ENCODE measurements around the gene SLC7A14. TPM values are rescaled to one million over a fixed set of nuclear protein-coding genes. Genes with fewer than 3 reads are reported as not detected.

SLC7A14 gene
- total and polyA plus RNA-seq, 10 of the 15 experiments (the other 5 are each of a cell fraction or from before 2014, with no cell fraction given), result not detected

- no peak for FAIRE-seq
- H3K9me3 ChIP-seq (replicated peaks; ENCODE audit: control insufficient read depth, insufficient read depth, low read length), result no peaks in the 10 kb centered on the region
- no peak overlapping the region for H3K27ac ChIP-seq (ENCODE audit: control insufficient read depth, insufficient read depth)
- no peak for ATAC-seq
- POLR2A ChIA-PET, result interaction anchor here (0.6 kb wide), 1 partner anchor 201 kb away, joined by 3 read pairs; no protein-coding TSS in a partner anchor
- H3K4me1 ChIP-seq (ENCODE audit: control insufficient read depth, insufficient read depth, low read length), result peaks cover 16% of the 10 kb centered on the region
- H4K20me1 ChIP-seq (ENCODE audit: control insufficient read depth, insufficient read depth), result no peaks in the 10 kb centered on the region
- no TSS peak for BruUV-seq (replicated peaks)
- RAD21 ChIA-PET (ENCODE audit: unreplicated experiment), result no interaction called here
- no peak overlapping the region for H3K4me2 ChIP-seq (ENCODE audit: control insufficient read depth, insufficient read depth)
- H3K9ac ChIP-seq (ENCODE audit: control insufficient read depth, insufficient read depth, low read length), result no peak overlapping the region
- no peak for TF ChIP-seq MTA3 (IDR thresholded peaks at IDR 0.05; ENCODE audit: borderline replicate concordance, low read length)
- no peak for TF ChIP-seq E4F1 (IDR thresholded peaks at IDR 0.05; ENCODE audit: borderline replicate concordance, partially characterized antibody)
- TF ChIP-seq CHD4 (IDR thresholded peaks at IDR 0.05), result no peak
- TF ChIP-seq MLLT1 (IDR thresholded peaks at IDR 0.05), result no peak
- TF ChIP-seq EZH2 (IDR thresholded peaks at IDR 0.05; ENCODE audit: borderline replicate concordance, control insufficient read depth, low read depth, low read length), result no peak
- TF ChIP-seq POLR2AphosphoS5 (IDR thresholded peaks at IDR 0.05; ENCODE audit: low read length), result no peak
- TF ChIP-seq GATAD2B (conservative IDR thresholded peaks at IDR 0.05; ENCODE audit: low read depth), result no peak
- no peak for TF ChIP-seq PRDM15 (CRISPR knock-in tag; IDR thresholded peaks at IDR 0.05)
- no peak for TF ChIP-seq RUNX3 (IDR thresholded peaks at IDR 0.05; ENCODE audit: low read length)
- TF ChIP-seq IRF5 (IDR thresholded peaks at IDR 0.05; ENCODE audit: borderline replicate concordance), result no peak
- no peak for TF ChIP-seq CBFB (IDR thresholded peaks at IDR 0.05; ENCODE audit: low read depth)
- no peak for TF ChIP-seq TBL1XR1 (IDR thresholded peaks at IDR 0.05; ENCODE audit: low read depth, low read length)
- TF ChIP-seq MEF2B (IDR thresholded peaks at IDR 0.05; ENCODE audit: partially characterized antibody, poor library complexity, severe bottlenecking), result no peak
- TF ChIP-seq SREBF2 (IDR thresholded peaks at IDR 0.05; ENCODE audit: low read length), result no peak
- no peak for TF ChIP-seq BHLHE40 (IDR thresholded peaks at IDR 0.05; ENCODE audit: borderline replicate concordance in 1 of 2, low read depth in 2 of 2, low read length in 1 of 2)
- intact Hi-C loops (cut with micrococcal nuclease; ENCODE audit: unreplicated experiment) (no loop called here), in situ Hi-C loops (cut with MboI) (no loop called here)
- H3K36me3 ChIP-seq (ENCODE audit: control insufficient read depth in 2 of 2, insufficient read depth in 2 of 2, low read length in 1 of 2), result no peaks in the 10 kb centered on the region
- no peak for DNase-seq (ENCODE audit: low read depth, low spot score)
- WGBS (ENCODE audit: insufficient coverage, insufficient replicate concordance, low lambda C conversion rate, missing lambda C conversion rate), result 69% methylated on average over 14 of the region's 14 CpGs
- SMC1A ChIA-PET (ENCODE audit: uncharacterized antibody, unreplicated experiment), result interaction anchor here (1.4 to 2.0 kb wide), 2 partner anchors 7 to 22 kb away, joined by 3 to 8 read pairs; no protein-coding TSS in a partner anchor
- H3K79me2 ChIP-seq (ENCODE audit: control insufficient read depth, insufficient read depth, low read length), result no peaks in the 10 kb centered on the region
- CTCF ChIA-PET, result interaction anchor here (0.9 kb wide), 1 partner anchor 379 kb away, joined by 3 read pairs; no protein-coding TSS in a partner anchor
- no peaks in the 10 kb centered on the region; a peak in 3 of 4 replicates for H3K27me3 ChIP-seq (replicated peaks in 1 of 2; ENCODE audit: control insufficient read depth in 2 of 2, insufficient read depth in 2 of 2, low read length in 1 of 2)
- H2AFZ ChIP-seq (ENCODE audit: control insufficient read depth, low read depth, low read length), result no peak overlapping the region
- no peak overlapping the region for H3K4me3 ChIP-seq
These were observed 153.5 kb downstream of the SLC7A14 start for GRCh38 chr3:170432416-170432815.
